ENCODE data around the gene EDA2R. TPM values are rescaled to one million over a fixed set of nuclear protein-coding genes. Genes with fewer than 3 reads are reported as not detected.

The EDA2R gene
- total RNA-seq, 1 donor from 2014 or later = 3.6 TPM

- Mint-ChIP-seq H3K4me1 (ENCODE audit: low read depth) (no peaks in the 10 kb centered on the region), H3K27me3 (ENCODE audit: low read depth) (no peaks in the 10 kb centered on the region), H3K27ac (ENCODE audit: unreplicated experiment) (no peak overlapping the region), H3K4me3 (ENCODE audit: unreplicated experiment) (no peak overlapping the region), H3K9me3 (ENCODE audit: low read depth) (peaks cover 56% of the 10 kb centered on the region), H3K36me3 (ENCODE audit: low read depth) (no peaks in the 10 kb centered on the region)
- no peak for TF ChIP-seq CTCF (IDR thresholded peaks at IDR 0.05)
- DNase-seq (ENCODE audit: low spot score) = no peak
These were observed 59.7 kb downstream of the EDA2R start for GRCh38 chrX:66579219-66579618.

DNA sequence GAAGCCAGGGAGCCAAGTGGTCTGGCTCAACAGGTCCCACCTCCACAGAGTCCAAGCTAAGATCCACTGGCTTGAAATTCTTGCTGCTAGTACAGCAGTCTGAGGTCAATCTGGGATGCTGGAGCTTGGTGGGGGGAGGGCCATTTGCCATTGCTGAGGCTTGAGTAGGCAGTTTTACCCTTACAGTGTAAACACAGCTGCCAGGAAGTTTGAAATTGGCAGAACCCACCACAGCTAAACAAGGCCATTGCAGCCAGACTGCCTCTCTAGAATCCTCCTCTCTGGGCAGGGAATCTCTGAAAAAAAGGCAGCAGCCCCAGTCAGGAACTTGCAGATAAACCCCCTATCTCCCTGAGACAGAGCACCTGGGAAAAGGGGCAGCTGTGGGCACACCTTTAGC, 84.9 kb downstream of the EDA2R start:
- peaks cover 54% of the 10 kb centered on the region for H3K9me3 Mint-ChIP-seq (ENCODE audit: low read depth)

GRCh38 chrX:66547847-66548369, 91.0 kb downstream of the EDA2R start:
- Mint-ChIP-seq H3K9me3 (ENCODE audit: low read depth) (peaks cover 46% of the 10 kb centered on the region), H3K36me3 (ENCODE audit: low read depth) (no peaks in the 10 kb centered on the region), H3K27ac (ENCODE audit: unreplicated experiment) (no peak overlapping the region), H3K4me1 (ENCODE audit: low read depth) (no peaks in the 10 kb centered on the region), H3K4me3 (ENCODE audit: unreplicated experiment) (no peak overlapping the region), H3K27me3 (ENCODE audit: low read depth) (no peaks in the 10 kb centered on the region)
- no peak for DNase-seq (ENCODE audit: low spot score)
- no peak for TF ChIP-seq CTCF (IDR thresholded peaks at IDR 0.05)

More for the DNA sequence above, 84.9 kb downstream of the EDA2R start:
- DNase-seq (ENCODE audit: low spot score) = no peak
- no peaks in the 10 kb centered on the region for H3K4me1 Mint-ChIP-seq (ENCODE audit: low read depth)
- no peak overlapping the region for H3K27ac Mint-ChIP-seq (ENCODE audit: unreplicated experiment)
- no peak overlapping the region for H3K4me3 Mint-ChIP-seq (ENCODE audit: unreplicated experiment)
- H3K27me3 Mint-ChIP-seq (ENCODE audit: low read depth) = no peaks in the 10 kb centered on the region
- TF ChIP-seq CTCF (IDR thresholded peaks at IDR 0.05) = no peak
- H3K36me3 Mint-ChIP-seq (ENCODE audit: low read depth) = no peaks in the 10 kb centered on the region

All from chondrocyte (in vitro differentiated cells).